Peyer's patch (tissue), 4 donors: ENCODE measurements around the gene COIL.

Experiments
- POLR2A ChIP-seq, 2 donors: fragments of 450-650 bp; IDR thresholded peaks; one replicate each; pipeline ENCODE4 v1.5.1; 2017; ENCODE audit warnings: antibody characterized with exemption in 2 of 2, mild to moderate bottlenecking in 2 of 2, moderate library complexity in 2 of 2
- TF ChIP-seq, protein P1 (sequence below), 6 experiments: fragments of 450-650 bp in 4 of 6; fragments of 200-600 bp in 2 of 6; sonication (generic) in 1 of 6; IDR thresholded peaks; one replicate each; pipeline ENCODE4 v1.5.1; 2017 to 2019; ENCODE audit warnings: antibody characterized with exemption in 6 of 6, mild to moderate bottlenecking in 3 of 6, moderate library complexity in 1 of 6

- TF ChIP-seq, protein P1, sequence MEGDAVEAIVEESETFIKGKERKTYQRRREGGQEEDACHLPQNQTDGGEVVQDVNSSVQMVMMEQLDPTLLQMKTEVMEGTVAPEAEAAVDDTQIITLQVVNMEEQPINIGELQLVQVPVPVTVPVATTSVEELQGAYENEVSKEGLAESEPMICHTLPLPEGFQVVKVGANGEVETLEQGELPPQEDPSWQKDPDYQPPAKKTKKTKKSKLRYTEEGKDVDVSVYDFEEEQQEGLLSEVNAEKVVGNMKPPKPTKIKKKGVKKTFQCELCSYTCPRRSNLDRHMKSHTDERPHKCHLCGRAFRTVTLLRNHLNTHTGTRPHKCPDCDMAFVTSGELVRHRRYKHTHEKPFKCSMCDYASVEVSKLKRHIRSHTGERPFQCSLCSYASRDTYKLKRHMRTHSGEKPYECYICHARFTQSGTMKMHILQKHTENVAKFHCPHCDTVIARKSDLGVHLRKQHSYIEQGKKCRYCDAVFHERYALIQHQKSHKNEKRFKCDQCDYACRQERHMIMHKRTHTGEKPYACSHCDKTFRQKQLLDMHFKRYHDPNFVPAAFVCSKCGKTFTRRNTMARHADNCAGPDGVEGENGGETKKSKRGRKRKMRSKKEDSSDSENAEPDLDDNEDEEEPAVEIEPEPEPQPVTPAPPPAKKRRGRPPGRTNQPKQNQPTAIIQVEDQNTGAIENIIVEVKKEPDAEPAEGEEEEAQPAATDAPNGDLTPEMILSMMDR (IDR thresholded peaks at IDR 0.05), result no peak
- TF ChIP-seq POLR2A (IDR thresholded peaks at IDR 0.05), result no peak
Observed at GRCh38 chr17:56899403-56899802, 61.4 kb downstream of the COIL start.
